Panc1 (cell line): ENCODE results near the gene WFDC2. TPM values are rescaled to one million over a fixed set of nuclear protein-coding genes. Genes with fewer than 3 reads are reported as not detected.
A peak's percentile ranks its signal among the peaks of the same experiment; 100 is the strongest.

Source experiments
- ATAC-seq: fragments of 200-7000 bp; cut with Tn5 transposase; 2 replicates; pipeline ENCODE4 v1.9.1; 2020; ENCODE audit warnings: mild to moderate bottlenecking, moderate library complexity
- BruUV-seq: library from RNA; stranded (reverse); fragments of 400-500 nt; replicated peaks from 2 replicates; lab custom pipeline; 2021; lab: Mats Ljungman, UMichigan
- CTCF ChIA-PET: fragments of 300-600 bp; sonication (Branson Sonifier 250); formaldehyde crosslinking; loops from one replicate; lab custom pipeline; 2022; ENCODE audit warnings: antibody characterized with exemption; lab: Charles Lee
- POLR2A ChIA-PET: fragments of 300-600 bp; sonication (Branson Sonifier 250); formaldehyde crosslinking; loops from one replicate; lab custom pipeline; 2022; ENCODE audit warnings: antibody characterized with exemption; lab: Charles Lee
- DNase-seq: peaks from one replicate; pipeline ENCODE4 v3.0.0-alpha.2; 2010; ENCODE audit warnings: low read depth, low spot score
- H3K27ac ChIP-seq: 2 replicates; pipeline ENCODE4 v1.5.1; 2011; ENCODE audit warnings: mild to moderate bottlenecking, low read length, inconsistent platforms
- H3K27me3 ChIP-seq: fragments of 200-500 bp; sonication (Bioruptor generic); 2 replicates; pipeline ENCODE4 v1.6.0; 2014; ENCODE audit warnings: low read length, inconsistent platforms; ENCODE audit not compliant: control insufficient read depth, insufficient read depth
- H3K36me3 ChIP-seq: fragments of 200-500 bp; sonication (Bioruptor generic); 2 replicates; pipeline ENCODE4 v1.5.1; 2014; ENCODE audit warnings: inconsistent platforms, mild to moderate bottlenecking, low read length, moderate library complexity; ENCODE audit not compliant: control insufficient read depth, insufficient read depth
- H3K4me1 ChIP-seq: 2 replicates; pipeline ENCODE4 v1.5.1; 2011; ENCODE audit warnings: inconsistent platforms, mild to moderate bottlenecking, low read length, moderate library complexity; ENCODE audit not compliant: control insufficient read depth, insufficient read depth
- H3K4me3 ChIP-seq, 2 experiments: 2 replicates each; pipeline ENCODE4 v1.5.1; 2011 to 2012; ENCODE audit warnings: low read depth in 2 of 2, low read length in 2 of 2, mild to moderate bottlenecking in 2 of 2, inconsistent platforms in 1 of 2, moderate library complexity in 1 of 2
- H3K9me3 ChIP-seq: fragments of 200-500 bp; sonication (Bioruptor generic); 2 replicates; pipeline ENCODE4 v1.5.1; 2014; ENCODE audit warnings: low read depth, mild to moderate bottlenecking, inconsistent platforms, low read length, moderate library complexity; ENCODE audit not compliant: control insufficient read depth, insufficient read depth
- CTCF ChIP-seq: fragments of 450-650 bp; IDR thresholded peaks from 2 replicates; pipeline ENCODE4 v1.5.1; 2017; ENCODE audit warnings: mild to moderate bottlenecking
- POLR2AphosphoS5 ChIP-seq: IDR thresholded peaks from 2 replicates; pipeline ENCODE4 v1.6.1; 2012; ENCODE audit warnings: mild to moderate bottlenecking, low read depth, low read length, moderate library complexity
- REST ChIP-seq, 2 experiments: IDR thresholded peaks; 2 replicates each; pipeline ENCODE4 v1.6.1; 2011 to 2012; ENCODE audit warnings: low read depth in 2 of 2, control low read depth in 1 of 2, low read length in 1 of 2, mild to moderate bottlenecking in 1 of 2, moderate library complexity in 1 of 2; ENCODE audit not compliant: insufficient read depth in 1 of 2
- SIN3A ChIP-seq: IDR thresholded peaks from 2 replicates; pipeline ENCODE4 v1.6.1; 2012; ENCODE audit warnings: low read depth, mild to moderate bottlenecking, low read length, moderate library complexity, borderline replicate concordance; ENCODE audit not compliant: insufficient read depth
- TCF7L2 ChIP-seq: IDR thresholded peaks from 2 replicates; pipeline ENCODE4 v1.6.1; 2011; ENCODE audit warnings: mild to moderate bottlenecking, low read depth, low read length, inconsistent platforms
- in situ Hi-C: cut with HindIII; loops from 2 replicates; pipeline ENCODE4 v1.10.0; 2016; ENCODE audit warnings: low sequenced_read_pairs, low pct_unique_long_range_greater_than_20kb
- intact Hi-C: fragments of 100-400 bp; cut with micrococcal nuclease; formaldehyde crosslinking; loops from one replicate; pipeline ENCODE4 v1.10.0; 2022; ENCODE audit not compliant: unreplicated experiment
- total RNA-seq: library from RNA; stranded (reverse); gene quantifications from one replicate; pipeline ENCODE4 v1.2.1, GENCODE V29; 2021; ENCODE audit not compliant: unreplicated experiment

The WFDC2 gene
- total RNA-seq, 1 experiment from 2014 or later, result 1.6 TPM

- intact Hi-C loops, result loop anchor here (10.0 kb wide), 1 partner anchor 318 kb away; no protein-coding TSS in a partner anchor
- no peak overlapping the region for H3K4me3 ChIP-seq
- ChIA-PET POLR2A (no interaction called here), CTCF (no interaction called here)
- H3K9me3 ChIP-seq, result no peaks in the 10 kb centered on the region
- BruUV-seq, result no TSS peak
- no peak for DNase-seq
- H3K27ac ChIP-seq, result no peak overlapping the region
- in situ Hi-C loops, result no loop called here
- ATAC-seq, result peak; percentile 71; the same call in 1 of the 2 replicates
- no peaks in the 10 kb centered on the region for H3K36me3 ChIP-seq
- peaks cover 5% of the 10 kb centered on the region; the same call in 1 of the 2 replicates for H3K27me3 ChIP-seq
- TF ChIP-seq CTCF (peak; percentile 61), SIN3A (no peak)
- no peaks in the 10 kb centered on the region for H3K4me1 ChIP-seq
Observed at GRCh38 chr20:45456632-45457031, 12.9 kb upstream of the WFDC2 start.

- no peak overlapping the region for H3K27ac ChIP-seq
- DNase-seq, result no peak
- no peak for TF ChIP-seq REST (IDR thresholded peaks at IDR 0.05; ENCODE audit: insufficient read depth in 1 of 2, low read depth in 2 of 2, low read length in 1 of 2)
- peak; percentile 37; the same call in 1 of the 2 replicates for TF ChIP-seq CTCF
- TF ChIP-seq POLR2AphosphoS5, result no peak
- TF ChIP-seq TCF7L2, result no peak
- TF ChIP-seq SIN3A, result no peak
- no peaks in the 10 kb centered on the region for H3K36me3 ChIP-seq
- in situ Hi-C loops, result no loop called here
- H3K4me3 ChIP-seq, result no peak overlapping the region
- CTCF ChIA-PET, result interaction anchor here (1.0 to 1.7 kb wide), 2 partner anchors 23 to 97 kb away, joined by 3 to 5 read pairs; partner anchors contain the start of gene SYS1
- no peaks in the 10 kb centered on the region for H3K4me1 ChIP-seq
- intact Hi-C loops, result loop anchor here (10.0 kb wide), 1 partner anchor 315 kb away; no protein-coding TSS in a partner anchor
- ATAC-seq, result no peak
- POLR2A ChIA-PET, result no interaction called here
- H3K9me3 ChIP-seq, result no peaks in the 10 kb centered on the region
- H3K27me3 ChIP-seq, result peaks cover 17% of the 10 kb centered on the region; the same call in 1 of the 2 replicates
- BruUV-seq, result no TSS peak
Observed at GRCh38 chr20:45459606-45460005, 9.9 kb upstream of the WFDC2 start.
